OCI-LY7 (cell line): Measurements from ENCODE around the gene ATP8B2.

Experiments used
- CTCF ChIP-seq: fragments of 200-600 bp; sonication (generic); conservative IDR thresholded peaks from 2 replicates; pipeline ENCODE4 v1.5.1; 2014; ENCODE audit warnings: mild to moderate bottlenecking, antibody characterized with exemption, low read length, moderate library complexity, mixed read lengths
- EZH2phosphoT487 ChIP-seq: fragments of 200-600 bp; sonication (generic); IDR thresholded peaks from 2 replicates; pipeline ENCODE4 v1.6.1; 2018; ENCODE audit warnings: low read depth, borderline replicate concordance, mild to moderate bottlenecking, mixed run types, antibody characterized with exemption, low read length, moderate library complexity, mixed read lengths

GRCh38 chr1:154329551-154330131 lies 4.3 kb downstream of the ATP8B2 start:
- TF ChIP-seq CTCF: no peak
- no peak for TF ChIP-seq EZH2phosphoT487
